DMS79 (cell line): Measurements from ENCODE around the gene GNAT3.

Experiments
- DNase-seq: peaks from one replicate; lab custom pipeline; 2025; lab: John Stamatoyannopoulos, UW

The GNAT3 gene

GRCh38 chr7:80463272-80463920 lies 48.5 kb downstream of the GNAT3 start:
- DNase-seq, result no peak

GRCh38 chr7:80460857-80461256 lies 51.0 kb downstream of the GNAT3 start:
- DNase-seq, result no peak

- DNase-seq, result no peak
Measured at GRCh38 chr7:80459776-80460510, 51.9 kb downstream of the GNAT3 start.

GRCh38 chr7:80458822-80459725 lies 52.8 kb downstream of the GNAT3 start:
- no peak for DNase-seq

GRCh38 chr7:80453699-80454340 lies 58.0 kb downstream of the GNAT3 start:
- no peak for DNase-seq

GRCh38 chr7:80450621-80451308 lies 61.1 kb downstream of the GNAT3 start:
- no peak for DNase-seq

GRCh38 chr7:80449836-80450235 lies 62.0 kb downstream of the GNAT3 start:
- DNase-seq, result no peak

- no peak for DNase-seq
Measured at GRCh38 chr7:80445351-80445750, 66.5 kb downstream of the GNAT3 start.

- no peak for DNase-seq
Measured at GRCh38 chr7:80444811-80445210, 67.1 kb downstream of the GNAT3 start.

GRCh38 chr7:80443325-80443724 lies 68.5 kb downstream of the GNAT3 start:
- no peak for DNase-seq

GRCh38 chr7:80440883-80441282 lies 71.0 kb downstream of the GNAT3 start:
- no peak for DNase-seq

- DNase-seq, result no peak
Measured at GRCh38 chr7:80439894-80440821, 71.7 kb downstream of the GNAT3 start.

GRCh38 chr7:80435521-80435920 lies 76.3 kb downstream of the GNAT3 start:
- DNase-seq, result no peak

- no peak for DNase-seq
Measured at GRCh38 chr7:80434047-80434446, 77.8 kb downstream of the GNAT3 start.

GRCh38 chr7:80432166-80432565 lies 79.7 kb downstream of the GNAT3 start:
- DNase-seq, result no peak

- DNase-seq, result no peak
Measured at GRCh38 chr7:80429181-80429580, 82.7 kb downstream of the GNAT3 start.

- DNase-seq, result no peak
Measured at GRCh38 chr7:80428161-80429054, 83.5 kb downstream of the GNAT3 start.

- DNase-seq, result no peak
Measured at GRCh38 chr7:80427218-80427617, 84.6 kb downstream of the GNAT3 start.

- no peak for DNase-seq
Measured at GRCh38 chr7:80420876-80421275, 91.0 kb downstream of the GNAT3 start.
